NCI-H82 treated with DMSO at 0.1 percent for 48 hours (cell line): Measurements from ENCODE around the gene PCA3.
A peak's percentile ranks its signal among the peaks of the same experiment; 100 is the strongest.
"Not testable (repeated sequence)": the region's sequence is repeated elsewhere in the genome, so short reads cannot be mapped to it uniquely, and the experiment has no call there.

ENCODE experiments used
- DNase-seq: peaks from one replicate; lab custom pipeline; 2025; ENCODE audit not compliant: unreplicated experiment; lab: John Stamatoyannopoulos, UW

PCA3 gene

DNA sequence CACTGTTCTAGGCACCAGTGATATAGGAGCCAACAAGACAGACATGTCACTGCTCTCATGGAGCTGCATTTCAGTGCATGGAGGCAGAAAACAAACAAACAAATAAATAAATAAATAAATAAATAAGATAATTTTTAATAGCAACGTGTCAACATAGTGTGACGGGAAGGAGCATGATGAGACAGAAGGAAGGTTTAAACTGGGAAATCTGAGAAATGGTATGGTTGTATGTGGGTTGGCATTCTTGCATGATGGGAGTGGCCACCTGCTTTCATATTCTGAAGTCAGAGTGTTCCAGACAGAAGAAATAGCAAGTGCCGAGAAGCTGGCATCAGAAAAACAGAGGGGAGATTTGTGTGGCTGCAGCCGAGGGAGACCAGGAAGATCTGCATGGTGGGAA, at the start of gene PCA3:
Gene PCA3 (plus strand): TSS at position 301 of the 400 bp plus-strand sequence.
- DNase-seq = no peak

DNA sequence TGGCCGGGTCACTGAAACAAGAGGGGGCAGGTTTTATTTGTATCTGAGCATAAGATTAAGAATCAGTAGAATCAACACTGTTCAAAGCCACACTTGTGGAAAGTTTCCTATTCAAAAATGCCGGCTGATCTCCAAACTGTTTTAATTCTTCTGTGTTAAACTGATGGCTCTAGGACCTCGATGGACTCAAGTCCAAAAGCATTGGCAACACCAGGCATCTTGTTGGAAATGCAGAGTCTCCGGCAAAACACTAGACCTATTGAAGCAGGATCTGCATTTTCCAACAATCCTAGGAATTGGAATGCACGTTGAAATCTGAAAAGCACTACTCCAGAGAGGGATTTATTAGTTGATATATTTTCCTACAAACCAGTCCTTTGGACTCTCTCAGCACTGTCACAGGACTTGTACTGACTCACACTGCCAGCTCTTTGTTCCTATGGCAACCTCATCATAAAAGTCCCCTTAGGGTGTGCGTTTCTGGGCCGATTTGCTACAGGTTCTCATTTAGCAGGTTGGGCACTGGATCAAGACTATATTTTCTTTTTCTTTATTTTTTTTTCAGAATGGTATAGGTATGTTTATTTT, 48.1 kb upstream of the PCA3 start:
- DNase-seq = no peak

DNA sequence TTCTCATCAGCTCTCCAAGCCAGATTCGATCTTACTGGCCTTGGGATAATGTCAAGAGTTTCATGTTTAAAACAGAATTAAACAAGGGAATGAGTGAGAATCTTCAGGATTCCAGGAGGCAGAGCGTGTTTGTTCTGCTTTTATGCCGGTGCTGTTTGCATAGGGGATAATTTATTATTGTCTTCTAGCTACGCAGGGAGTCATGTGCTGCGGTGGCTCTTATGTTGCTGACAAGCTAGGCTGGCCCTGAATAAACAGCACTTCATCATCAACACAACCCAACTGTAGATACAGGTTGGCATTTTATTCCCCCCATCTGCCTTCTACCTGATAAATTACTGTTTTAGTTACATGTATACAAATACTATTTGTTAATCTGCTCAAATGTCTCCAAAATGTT, 47.1 kb upstream of the PCA3 start:
- no peak for DNase-seq

DNA sequence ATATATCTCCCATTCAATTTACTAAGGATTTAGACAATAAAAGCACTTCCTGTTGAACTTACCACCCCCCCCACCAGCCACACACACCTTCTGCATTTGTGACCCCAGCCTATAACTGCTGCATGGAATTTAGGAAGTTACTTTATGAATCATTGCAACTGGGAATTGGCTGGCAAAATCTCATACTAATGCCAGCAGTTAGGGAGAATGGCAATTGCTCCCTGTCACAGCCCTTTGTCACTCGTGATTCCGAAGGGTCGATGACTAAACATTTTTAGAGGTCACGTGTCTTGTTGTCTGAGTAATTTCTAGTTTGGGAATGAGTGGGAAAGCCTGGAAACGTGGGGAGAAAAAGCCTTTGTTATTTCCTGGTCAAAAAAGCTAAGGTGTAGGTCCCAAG, 46.6 kb upstream of the PCA3 start:
- DNase-seq = no peak

DNA sequence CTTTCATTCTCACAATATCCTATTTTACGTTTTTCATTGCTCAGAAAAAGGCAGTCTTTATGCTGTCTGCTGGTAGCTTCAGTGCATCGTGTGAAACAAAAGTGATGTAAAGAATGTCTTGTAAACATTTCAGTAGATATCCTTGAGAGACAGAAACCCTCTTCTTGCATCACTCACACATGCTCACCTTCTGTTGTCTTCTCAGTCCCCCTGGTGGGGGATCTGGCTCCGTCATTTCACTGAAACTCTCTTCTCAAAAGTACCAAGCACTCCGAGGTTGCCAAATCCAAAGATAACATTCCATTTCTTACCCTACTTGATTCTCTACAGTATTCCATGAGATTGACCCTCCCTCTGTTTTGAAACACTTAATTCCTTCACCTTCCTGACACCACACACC, 46.1 kb upstream of the PCA3 start:
- no peak for DNase-seq

DNA sequence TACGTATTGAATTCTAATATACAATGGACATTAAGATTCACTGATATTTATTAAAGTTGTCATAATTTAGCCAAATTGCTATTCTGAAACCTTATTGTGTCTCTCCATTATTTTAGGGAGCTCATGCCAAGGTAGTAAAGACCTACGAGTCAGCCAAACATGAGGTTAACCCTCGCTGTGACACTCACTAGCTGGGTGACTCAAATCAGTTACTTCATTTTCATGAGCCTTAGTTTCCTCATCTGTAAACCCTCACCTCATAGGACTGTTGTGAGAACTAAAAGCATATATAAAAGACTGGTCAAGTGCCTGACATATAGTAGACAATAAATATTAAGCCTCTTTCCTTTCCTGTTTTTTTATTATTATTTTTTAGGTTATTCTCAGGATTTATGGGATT, 44.0 kb upstream of the PCA3 start:
- no peak for DNase-seq

DNA sequence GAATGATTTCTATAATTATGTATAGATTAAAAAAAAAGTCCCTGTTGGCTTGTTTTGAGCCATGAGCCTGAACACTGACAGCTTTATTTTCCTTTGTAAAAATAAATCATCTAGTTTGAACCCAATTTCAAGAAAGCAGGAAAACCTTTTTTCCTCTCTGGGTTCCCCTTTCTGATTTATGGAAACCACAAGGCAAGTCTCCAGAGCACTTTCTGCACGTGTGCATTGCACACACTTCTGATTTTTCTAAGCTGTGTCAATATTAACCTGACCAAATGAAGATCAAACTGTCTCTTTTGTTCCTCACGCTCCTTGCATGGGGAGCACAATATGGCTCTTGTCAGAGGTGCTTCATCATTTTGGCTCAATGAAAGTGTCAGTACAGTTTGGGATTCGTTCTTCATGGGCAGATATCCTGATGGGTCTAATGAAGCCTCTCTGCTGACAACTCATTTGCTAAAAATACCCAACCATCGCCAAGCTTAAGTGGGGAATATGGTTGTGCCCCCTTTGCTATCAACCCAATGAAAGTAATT, 39.2 kb upstream of the PCA3 start:
- DNase-seq = no peak

DNA sequence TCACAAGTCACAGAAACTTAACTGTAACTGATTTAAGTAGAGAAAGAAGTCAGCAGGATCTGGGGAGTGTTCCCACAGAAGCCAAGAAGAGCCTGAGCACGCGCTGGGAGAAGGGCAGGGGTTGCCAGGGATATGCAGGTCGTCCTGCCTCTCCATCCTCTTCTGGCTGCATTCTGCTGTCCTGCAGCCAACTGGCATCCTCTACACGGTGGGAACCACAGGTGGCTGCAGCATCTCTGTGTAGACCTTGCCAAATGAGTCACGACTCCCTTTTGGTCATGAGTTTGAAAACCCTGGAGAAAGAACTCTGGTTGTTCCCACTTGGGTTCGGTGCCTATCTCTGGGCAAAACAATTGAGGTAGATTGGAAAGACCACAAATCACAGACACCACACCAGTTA, 38.4 kb upstream of the PCA3 start:
- no peak for DNase-seq

DNA sequence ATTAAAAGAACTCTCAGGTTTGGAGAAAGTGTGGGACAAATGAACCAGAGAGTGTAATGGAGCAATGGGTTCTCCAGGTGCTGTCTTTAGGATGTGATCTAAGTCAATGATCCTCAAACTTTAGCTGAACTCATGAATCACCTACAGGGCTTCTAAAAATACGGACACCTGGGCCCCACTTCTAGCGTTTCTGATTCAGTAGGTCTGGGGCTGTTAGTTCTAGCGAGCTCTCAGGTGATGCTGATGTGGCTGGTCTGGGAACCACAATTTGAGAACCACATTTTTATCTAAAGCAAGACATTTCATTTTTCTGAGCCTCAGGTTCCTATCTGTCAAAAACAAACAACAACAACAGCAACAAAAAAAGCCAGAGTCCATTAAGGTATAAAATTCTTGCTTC, 35.1 kb upstream of the PCA3 start:
- no peak for DNase-seq

DNA sequence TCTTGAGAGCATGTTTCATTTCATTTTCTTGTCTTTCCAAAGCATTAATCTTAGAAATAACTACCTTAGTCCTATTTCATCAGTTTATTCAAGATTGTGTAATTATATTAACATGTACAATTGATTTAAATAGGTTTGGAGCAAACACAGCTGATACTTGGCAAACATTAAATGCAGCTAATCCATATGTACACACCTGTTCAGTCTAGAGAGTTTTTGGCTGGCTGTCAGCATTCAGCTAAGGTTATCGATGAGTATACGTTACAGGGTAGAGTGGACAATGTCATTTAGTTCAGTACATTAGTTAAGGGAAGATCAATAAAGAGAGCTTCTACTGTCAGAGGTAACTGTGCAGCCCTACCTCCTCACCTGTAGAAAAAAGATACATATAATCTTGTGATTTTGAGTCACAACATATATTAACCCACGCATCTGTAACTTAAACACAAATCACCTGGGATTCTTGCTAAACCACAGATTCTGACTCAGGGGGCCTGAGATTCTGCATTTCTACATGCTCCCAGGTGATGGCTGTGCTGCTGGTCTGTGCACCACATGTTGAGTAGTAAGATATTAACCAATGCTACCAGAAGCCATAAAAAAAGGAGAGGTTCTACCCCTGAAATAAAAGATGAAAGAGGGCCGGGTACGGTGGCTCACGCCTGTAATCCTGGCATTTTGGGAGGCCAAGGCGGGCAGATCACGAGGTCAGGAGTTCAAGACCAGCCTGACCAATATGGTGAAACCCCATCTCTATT, 34.1 kb upstream of the PCA3 start:
- DNase-seq = no peak

DNA sequence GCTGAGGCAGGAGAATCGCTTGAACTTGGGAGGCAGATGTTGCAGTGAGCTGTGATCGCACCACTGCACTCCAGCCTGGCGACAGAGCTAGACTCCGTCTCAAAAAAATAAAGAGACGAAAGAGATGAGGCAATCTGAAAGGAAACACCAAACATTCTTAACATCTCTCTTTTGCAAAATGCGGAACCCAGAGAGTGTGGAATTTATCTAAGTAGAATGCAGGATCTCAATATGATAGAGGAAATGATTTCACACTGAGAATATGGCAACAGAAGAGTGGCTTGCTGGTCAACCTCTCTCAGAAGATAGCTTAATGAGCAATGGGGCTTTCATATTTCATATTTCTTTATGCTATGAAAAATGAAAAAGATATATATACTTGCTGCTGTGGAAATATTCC, 33.4 kb upstream of the PCA3 start:
- no peak for DNase-seq

DNA sequence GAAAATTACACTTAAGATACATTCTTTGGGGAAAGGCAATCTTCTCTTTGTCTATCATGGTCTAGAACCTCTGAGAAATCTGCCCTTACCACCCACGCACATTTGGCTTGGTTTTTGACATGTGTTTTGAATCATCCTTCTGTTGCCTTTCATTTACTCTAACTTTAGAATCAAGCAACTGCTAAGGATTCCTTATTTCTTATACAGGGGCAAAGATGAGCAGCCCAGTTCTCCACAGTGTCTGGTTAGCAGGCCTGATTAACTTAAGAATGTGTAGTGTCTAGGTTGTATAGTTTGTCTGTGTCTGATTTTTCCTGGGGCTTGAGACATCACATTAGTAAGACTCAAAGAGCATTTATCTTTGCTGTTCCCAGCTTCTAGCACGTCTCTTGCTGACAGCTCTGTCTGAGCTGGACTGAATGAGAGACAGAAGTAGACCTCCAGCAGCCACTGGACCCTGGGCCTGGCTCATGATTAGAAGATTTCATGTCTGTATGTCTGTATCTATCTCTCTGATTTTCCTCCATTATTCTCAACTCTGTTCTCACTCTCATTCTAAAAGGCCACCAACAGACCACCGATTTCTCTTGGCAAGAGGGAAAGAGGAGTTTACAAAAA, 31.8 kb upstream of the PCA3 start:
- DNase-seq = no peak

DNA sequence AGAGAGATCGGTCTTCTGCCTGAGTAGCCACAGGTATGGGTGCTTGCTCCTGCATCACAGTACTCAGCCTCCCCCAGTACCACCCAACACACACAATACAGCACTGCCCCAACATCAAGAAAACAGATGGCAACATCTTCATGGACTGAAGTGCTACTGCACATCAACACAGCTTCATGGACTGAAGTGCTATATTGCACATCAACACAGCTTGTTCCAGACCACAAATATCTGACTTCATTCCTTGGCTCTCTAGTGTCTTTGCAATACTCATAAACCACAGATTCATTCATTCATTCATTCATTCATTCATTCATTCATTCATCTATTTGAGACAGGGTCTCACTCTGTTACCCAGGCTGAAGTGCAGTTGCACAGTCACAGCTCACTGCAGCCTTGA, 31.1 kb upstream of the PCA3 start:
- DNase-seq = no peak

DNA sequence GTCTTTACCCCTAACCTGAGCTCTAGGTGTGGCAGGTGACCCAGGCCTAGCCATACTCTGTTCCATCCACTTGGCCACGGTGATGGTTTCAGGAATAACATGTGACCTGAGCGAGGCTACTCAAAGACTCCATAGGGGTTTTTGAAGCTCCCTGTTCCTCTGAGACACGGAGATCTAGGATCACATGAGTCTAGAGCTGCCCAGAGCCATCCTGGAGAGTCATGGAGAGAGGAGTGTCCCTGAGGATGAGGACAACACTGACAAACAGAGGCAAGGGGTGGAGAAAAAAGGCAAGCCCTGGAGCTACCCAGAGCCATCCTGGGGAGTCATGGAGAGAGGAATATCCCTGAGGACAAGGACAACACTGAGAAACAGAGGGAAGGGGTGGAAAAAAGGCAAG, 29.5 kb upstream of the PCA3 start:
- no peak for DNase-seq

DNA sequence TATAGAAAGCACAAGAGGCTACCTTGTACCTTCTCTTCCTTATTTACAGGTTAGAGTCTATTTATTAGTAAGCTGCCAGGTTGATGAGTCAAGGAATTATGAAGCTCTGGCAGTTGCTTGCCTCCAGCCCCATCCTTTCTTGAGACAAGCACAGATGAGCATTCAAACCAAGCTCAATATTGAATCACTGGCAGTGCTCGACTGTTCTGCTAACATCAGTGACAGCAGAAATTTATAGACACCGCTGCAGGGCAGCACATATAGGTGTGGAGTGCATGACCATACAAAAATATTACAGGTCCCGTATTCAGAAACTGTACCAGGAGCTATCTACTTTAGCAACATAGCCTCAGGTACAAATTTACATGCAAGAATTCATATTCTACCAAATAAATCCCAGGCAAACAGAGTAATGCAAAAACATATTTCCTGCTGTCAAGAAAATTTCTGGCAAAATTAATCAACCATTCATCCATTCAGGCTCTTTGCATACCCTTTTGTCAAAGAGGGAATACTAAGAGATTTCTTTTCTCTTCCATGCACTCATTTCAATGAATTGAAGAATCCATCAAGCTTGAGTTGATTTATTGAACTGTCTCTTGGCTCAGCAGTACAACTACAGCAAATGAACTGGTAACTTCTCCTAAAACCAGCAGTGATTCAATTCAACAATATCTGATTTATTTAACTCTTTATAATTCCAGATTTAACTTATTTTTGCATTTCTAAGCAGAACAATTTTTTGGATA, 26.9 kb upstream of the PCA3 start:
- DNase-seq = no peak

DNA sequence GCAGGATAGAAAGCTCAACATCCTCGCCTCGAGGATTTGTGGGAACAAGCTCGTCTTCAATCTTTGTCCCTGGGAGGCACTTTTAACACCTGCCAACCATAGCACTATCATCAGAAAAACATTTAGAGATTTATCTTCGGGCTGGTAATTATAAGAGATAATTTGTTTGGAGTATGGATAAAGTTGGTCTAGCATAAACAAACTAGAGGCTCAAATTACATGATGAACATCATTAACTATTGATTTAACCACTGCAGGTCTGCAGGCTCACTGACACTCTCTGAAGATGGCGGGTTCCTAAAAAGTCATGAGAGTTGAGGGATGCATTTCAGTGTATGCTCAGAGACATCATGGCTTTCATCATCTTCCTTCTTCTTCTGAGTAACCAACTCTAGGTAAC, 25.8 kb upstream of the PCA3 start:
- no peak for DNase-seq

DNA sequence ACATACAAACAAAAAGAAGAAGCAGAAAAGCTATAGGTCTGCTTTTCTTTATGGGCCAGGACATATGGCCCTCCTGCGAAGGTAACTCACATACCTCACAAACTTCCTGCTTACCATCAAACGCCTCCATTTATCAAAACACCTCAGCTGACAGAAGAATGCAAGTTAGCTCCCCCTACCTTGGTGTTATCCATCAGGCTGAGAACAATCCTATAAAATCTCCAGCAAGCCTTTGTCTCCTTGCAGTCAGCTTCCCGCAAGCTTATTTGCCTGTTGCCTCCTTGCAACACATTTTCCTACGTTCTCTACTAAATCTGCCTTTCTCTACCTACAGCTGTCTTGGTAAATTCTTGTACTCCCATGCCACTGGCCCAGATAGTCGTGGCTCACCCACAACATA, 22.7 kb upstream of the PCA3 start:
- DNase-seq = no peak

DNA sequence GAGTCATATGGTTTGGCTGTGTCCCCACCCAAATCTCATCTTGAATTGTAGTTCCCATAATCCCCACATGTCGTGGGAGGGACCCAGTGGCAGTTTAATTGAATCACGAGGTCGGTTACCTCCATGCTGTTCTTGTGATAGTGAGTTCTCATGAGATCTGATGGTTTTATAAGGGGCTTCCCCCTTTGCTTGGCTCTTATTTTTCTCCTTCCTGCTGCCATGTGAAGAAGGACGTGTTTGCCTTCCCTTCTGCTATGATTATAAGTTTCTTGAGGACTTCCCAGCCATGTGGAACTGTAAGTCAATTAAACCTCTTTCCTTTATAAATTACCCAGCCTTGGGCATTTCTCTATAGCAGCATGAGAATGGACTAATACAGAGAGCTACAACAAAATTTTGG, 21.3 kb upstream of the PCA3 start:
- not testable (repeated sequence) for DNase-seq

DNA sequence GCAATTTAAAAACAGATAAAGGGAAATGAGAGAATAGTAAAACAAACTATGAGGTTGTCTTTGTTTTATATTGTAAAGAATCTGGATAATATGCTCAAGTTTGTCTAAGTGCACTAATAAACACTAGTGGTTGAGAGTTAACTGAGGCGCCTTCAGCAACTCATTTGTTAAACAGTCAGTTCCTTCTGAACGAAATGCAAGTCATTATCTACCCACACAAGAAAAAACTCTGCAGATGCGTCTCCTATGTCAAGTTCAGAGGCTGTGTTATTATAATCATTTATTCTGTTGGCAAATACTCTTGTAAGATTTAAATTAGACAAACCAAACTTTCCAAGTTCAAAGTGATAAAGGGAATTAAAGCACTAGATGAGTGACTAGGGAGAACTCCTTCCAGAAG, 20.3 kb upstream of the PCA3 start:
- DNase-seq = no peak

DNA sequence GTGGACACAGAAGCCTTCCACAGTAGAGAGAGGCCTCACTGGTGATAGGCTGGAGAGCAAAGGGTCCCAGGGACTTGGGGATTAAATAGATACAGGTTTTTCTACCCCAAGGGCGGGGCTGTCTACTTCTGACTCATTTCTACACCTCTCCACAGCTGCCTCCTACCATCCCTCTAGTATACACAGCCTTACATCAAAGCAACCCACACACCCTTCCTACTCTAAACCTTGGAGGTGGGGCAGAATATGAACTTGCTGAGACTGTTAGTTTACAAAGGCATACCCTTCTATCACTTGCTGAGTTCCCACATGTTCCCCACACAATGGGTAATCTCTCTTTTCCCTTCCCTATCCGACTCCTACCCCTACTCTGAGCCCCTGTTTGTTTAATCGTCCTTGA, 19.9 kb upstream of the PCA3 start:
- no peak for DNase-seq

DNA sequence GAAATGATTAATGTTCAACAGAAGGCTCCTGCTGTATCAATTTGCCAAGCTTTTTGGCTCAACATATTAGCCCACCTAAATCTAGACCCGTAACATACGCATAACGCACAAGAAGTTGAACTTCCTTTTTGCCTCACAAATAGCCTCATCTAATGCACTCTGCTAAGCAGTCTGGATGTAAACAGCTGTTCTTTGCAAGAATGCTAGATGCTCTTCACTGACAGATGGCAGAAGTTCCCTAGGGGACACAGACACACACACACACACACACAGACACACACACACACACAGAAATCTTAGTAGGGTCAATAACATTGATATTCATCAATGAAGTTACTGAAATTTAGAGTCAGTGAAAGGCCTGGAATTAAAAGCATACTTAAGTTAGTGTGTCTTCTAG, 13.2 kb upstream of the PCA3 start:
- DNase-seq = peak; percentile 54

DNA sequence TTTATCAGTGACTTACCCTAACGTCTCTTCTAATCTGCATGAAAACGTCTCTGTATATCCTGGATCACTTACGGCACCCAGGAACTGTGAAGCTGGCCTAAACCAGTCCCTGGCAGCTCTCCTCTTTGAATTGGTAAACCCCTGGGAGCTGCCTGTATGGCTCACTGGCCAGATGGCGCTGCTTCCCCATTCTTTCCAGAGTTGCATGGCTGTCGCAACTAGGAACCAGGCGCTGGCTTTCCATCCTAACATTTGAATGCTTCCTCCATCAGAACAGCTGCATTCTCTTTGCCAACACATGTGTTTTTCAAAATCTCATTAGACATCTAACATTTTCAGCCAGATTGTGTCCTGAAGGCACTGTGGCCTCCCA, 8.0 kb upstream of the PCA3 start:
- DNase-seq = peak; percentile 54
